Bronchial epithelial cell (primary cell): ENCODE measurements around the gene SKP1. TPM values are rescaled to one million over a fixed set of nuclear protein-coding genes. Genes with fewer than 3 reads are reported as not detected.
A peak's percentile ranks its signal among the peaks of the same experiment; 100 is the strongest.

ENCODE experiments used
- DNase-seq: peaks from one replicate; pipeline ENCODE4 v3.0.0-alpha.2; 2010; ENCODE audit warnings: low read depth
- FAIRE-seq: peaks from 2 replicates; lab custom pipeline; 2011; peaks lifted over from hg19 to GRCh38; lab: Jason Lieb, UNC
- H3K27me3 ChIP-seq: 2 replicates; pipeline ENCODE4 v1.5.1; 2011; ENCODE audit warnings: low read length; ENCODE audit not compliant: control insufficient read depth, insufficient read depth
- H3K36me3 ChIP-seq: 2 replicates; pipeline ENCODE4 v1.5.1; 2011; ENCODE audit warnings: low read length; ENCODE audit not compliant: control insufficient read depth, insufficient read depth
- H3K4me3 ChIP-seq: 2 replicates; pipeline ENCODE4 v1.5.1; 2011; ENCODE audit warnings: mild to moderate bottlenecking, low read depth, low read length, control low read depth
- total RNA-seq: library from RNA; depleted of rRNA; stranded (reverse); fragments of >200 nt; gene quantifications from 2 replicates; pipeline ENCODE4 v1.2.1, GENCODE V29; 2014
- TF ChIP-seq, protein P1 (sequence below): IDR thresholded peaks from 2 replicates; pipeline ENCODE4 v1.5.1; 2011; ENCODE audit warnings: mild to moderate bottlenecking, moderate library complexity, low read length, control low read depth, inconsistent platforms; ENCODE audit not compliant: insufficient read depth, severe bottlenecking

SKP1 gene
- total RNA-seq, 1 donor from 2014 or later = 157 TPM

DNA sequence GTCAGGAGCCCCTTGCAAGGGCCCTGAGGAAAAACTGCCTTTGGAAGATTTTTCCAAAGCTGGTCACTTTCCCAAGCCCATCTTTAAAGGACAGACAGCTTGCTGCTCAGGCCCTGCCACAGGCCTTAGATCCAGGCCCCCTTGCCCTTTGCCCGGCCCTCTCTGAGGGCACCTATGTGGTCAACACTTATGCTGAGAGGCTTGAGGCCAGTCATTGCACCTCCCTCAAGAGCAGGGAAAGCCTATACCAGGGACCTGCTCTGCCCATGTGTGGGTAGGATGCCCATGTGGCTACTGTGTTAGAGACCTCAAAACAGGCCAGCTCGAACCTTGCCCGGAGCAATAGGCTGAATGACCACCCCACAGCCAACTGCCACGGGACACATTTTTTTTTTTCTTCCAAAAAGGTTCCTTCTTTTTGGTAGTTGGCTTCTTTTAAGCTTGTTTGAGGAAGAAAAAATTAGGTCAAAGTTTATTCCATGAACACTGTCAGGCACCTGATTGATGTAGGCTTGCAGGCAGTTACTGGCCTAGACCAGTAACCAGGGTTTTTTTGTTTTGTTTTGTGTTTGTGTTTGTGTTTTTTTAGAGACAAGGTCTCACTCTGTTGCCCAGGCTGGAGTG is 58.4 kb downstream of the SKP1 start:
- Histone ChIP-seq H3K4me3 (no peak overlapping the region), H3K36me3 (no peaks in the 10 kb centered on the region), H3K27me3 (peaks cover 4% of the 10 kb centered on the region)
- TF ChIP-seq, protein P1, sequence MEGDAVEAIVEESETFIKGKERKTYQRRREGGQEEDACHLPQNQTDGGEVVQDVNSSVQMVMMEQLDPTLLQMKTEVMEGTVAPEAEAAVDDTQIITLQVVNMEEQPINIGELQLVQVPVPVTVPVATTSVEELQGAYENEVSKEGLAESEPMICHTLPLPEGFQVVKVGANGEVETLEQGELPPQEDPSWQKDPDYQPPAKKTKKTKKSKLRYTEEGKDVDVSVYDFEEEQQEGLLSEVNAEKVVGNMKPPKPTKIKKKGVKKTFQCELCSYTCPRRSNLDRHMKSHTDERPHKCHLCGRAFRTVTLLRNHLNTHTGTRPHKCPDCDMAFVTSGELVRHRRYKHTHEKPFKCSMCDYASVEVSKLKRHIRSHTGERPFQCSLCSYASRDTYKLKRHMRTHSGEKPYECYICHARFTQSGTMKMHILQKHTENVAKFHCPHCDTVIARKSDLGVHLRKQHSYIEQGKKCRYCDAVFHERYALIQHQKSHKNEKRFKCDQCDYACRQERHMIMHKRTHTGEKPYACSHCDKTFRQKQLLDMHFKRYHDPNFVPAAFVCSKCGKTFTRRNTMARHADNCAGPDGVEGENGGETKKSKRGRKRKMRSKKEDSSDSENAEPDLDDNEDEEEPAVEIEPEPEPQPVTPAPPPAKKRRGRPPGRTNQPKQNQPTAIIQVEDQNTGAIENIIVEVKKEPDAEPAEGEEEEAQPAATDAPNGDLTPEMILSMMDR = no peak
- DNase-seq (no peak), FAIRE-seq (no peak)

DNA sequence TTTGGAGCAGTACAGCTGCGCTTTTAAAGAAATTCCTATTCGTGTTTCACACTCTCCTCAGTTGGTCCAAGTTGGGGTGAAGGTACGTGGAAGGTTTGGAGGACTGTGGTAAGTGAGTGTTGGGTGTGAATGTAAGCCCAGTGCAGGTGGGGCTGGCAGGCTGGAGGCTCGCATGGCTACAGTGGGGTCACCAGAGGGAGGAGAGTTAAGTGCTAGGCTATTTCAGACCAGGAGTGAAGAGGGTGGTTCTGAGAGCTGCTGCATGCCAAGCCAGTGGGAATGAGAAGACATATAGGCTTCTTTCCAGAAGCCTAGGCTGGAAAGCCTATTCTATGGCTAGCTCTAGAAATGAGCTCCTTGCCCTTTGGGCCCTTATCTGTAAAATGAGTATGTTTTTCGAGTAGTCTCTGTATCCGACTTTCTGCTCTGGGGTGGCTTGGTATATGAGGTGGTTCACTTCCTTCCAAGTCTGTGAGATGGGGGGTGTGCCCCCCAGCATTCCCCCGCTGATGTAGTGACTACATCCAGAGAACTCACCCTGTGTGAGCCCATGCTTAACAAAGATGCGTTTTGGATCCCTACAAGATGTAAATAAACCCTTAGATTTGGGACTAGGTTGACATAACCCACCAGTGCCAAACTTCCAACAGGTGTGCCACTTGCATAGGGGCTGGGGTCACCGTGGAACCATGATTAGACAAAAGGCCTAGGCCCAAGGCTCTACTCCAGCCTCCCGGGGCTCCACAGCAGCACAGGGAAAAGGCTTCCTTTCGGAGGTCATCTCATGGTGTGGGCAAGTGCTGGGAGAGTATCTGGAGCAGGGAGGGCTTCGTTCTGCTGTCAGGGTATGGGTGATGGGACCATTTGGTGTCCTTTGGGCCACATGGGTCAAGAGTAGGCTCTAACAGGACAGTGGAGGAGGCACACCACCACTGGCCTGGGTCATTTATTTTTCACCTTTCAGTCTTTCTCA is 59.7 kb downstream of the SKP1 start:
- no peaks in the 10 kb centered on the region for H3K36me3 ChIP-seq
- H3K4me3 ChIP-seq = no peak overlapping the region
- TF ChIP-seq, protein P1 = no peak
- DNase-seq (no peak), FAIRE-seq (no peak)
- H3K27me3 ChIP-seq = peaks cover 4% of the 10 kb centered on the region

DNA sequence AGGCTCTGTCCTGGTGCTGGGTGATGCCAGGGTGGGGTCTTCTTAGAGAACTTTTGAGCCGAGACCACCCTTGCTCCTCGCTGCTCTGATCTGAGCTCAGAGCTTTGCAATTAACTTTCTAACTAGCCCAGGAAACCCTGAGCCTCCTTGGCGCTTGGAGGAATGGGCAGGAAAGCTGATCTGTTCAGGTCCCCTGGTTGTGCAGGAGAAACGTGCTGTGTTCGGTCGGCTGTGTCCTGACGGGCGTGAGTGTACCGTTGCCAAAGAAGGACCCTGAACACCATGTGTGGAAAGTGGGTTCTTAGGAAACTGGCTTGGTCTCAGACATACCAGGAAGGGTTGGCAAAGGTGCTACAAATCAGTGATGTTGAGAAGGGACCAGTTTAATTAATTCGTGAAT is 60.5 kb downstream of the SKP1 start:
- DNase-seq (no peak), FAIRE-seq (no peak)
- Histone ChIP-seq H3K27me3 (peaks cover 4% of the 10 kb centered on the region), H3K4me3 (no peak overlapping the region), H3K36me3 (no peaks in the 10 kb centered on the region)
- TF ChIP-seq, protein P1 = no peak

DNA sequence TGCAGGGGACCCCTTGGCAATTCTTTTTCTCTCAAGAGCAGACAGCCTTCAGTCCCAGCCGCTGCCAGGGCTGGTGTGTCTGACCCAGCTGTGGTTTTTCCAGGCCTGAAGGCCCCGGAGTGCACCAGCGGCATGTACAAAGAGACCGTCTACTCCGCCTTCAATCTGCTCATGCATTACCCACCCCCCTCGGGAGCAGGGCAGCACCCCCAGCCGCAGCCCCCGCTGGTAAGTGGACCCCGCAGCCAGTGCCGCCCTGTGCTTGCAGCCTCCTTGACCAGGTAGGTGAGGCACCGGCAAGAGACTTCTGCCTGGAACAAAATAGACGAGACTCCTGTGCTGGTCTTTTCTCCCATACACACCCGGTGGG is 61.0 kb downstream of the SKP1 start:
- FAIRE-seq = no peak
- DNase-seq = no peak

DNA sequence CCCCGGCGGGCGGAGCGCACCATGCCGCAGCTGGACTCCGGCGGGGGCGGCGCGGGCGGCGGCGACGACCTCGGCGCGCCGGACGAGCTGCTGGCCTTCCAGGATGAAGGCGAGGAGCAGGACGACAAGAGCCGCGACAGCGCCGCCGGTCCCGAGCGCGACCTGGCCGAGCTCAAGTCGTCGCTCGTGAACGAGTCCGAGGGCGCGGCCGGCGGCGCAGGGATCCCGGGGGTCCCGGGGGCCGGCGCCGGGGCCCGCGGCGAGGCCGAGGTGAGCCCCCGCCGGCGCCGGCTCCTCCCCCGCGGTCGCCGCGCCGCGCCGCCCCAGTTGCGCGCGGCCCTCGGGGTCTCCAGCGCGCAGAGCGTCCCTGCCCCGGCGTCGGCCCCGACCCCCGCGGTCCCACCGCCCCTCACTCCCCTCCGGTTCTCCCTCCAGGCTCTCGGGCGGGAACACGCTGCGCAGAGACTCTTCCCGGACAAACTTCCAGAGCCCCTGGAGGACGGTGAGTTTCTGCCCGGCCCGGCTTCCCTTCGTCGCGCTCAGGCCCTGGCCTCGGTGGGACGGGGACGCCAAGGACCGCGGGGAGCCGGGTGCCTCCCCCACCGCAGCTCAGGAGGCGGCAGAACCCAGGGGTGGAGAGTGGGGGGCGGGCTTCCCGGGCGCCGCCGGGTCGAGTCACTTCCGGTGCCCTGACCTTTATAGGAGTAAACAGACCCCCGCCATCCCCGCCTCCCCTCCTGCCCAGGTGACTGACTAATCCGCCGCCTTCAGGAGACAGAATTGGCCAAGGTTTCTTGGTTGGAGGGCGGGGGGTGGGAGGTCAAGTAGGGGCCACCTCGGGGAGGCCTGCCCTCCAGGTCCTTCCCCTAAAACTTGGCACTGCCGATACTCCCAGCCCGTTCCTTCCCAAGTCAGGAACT is 61.6 kb downstream of the SKP1 start:
- TF ChIP-seq, protein P1 = no peak
- H3K4me3 ChIP-seq = peak overlapping the region; percentile 47
- no peak for DNase-seq
- H3K36me3 ChIP-seq = no peaks in the 10 kb centered on the region
- peaks cover 4% of the 10 kb centered on the region for H3K27me3 ChIP-seq
- no peak for FAIRE-seq

More for the DNA sequence above, 61.0 kb downstream of the SKP1 start:
- TF ChIP-seq, protein P1 = no peak
- Histone ChIP-seq H3K27me3 (peaks cover 4% of the 10 kb centered on the region), H3K36me3 (no peaks in the 10 kb centered on the region), H3K4me3 (no peak overlapping the region)
